Measurements from ENCODE around the gene VAC14.

VAC14 gene

GRCh38 chr16:70705056-70705455 is 95.9 kb downstream of the VAC14 start:
- Histone ChIP-seq H3K79me2 (ENCODE audit: control insufficient read depth, insufficient read depth, low read length, unreplicated experiment) (no peaks in the 10 kb centered on the region), H3K4me3 (ENCODE audit: low read depth, low read length) (no peak overlapping the region), H3K36me3 (ENCODE audit: insufficient read depth, low read length) (no peaks in the 10 kb centered on the region), H3K4me1 (ENCODE audit: control insufficient read depth, insufficient read depth, low read length, unreplicated experiment) (peaks cover 41% of the 10 kb centered on the region), H2AFZ (ENCODE audit: low read length, unreplicated experiment) (no peak overlapping the region), H3K27me3 (ENCODE audit: insufficient read depth, low read length) (no peaks in the 10 kb centered on the region), H3K27ac (ENCODE audit: low read depth, low read length) (no peak overlapping the region)

GRCh38 chr16:70704586-70704985 is 96.4 kb downstream of the VAC14 start:
- Histone ChIP-seq H3K27me3 (ENCODE audit: insufficient read depth, low read length) (no peaks in the 10 kb centered on the region), H3K27ac (ENCODE audit: low read depth, low read length) (no peak overlapping the region), H3K79me2 (ENCODE audit: control insufficient read depth, insufficient read depth, low read length, unreplicated experiment) (no peaks in the 10 kb centered on the region), H3K4me1 (ENCODE audit: control insufficient read depth, insufficient read depth, low read length, unreplicated experiment) (peaks cover 41% of the 10 kb centered on the region), H2AFZ (ENCODE audit: low read length, unreplicated experiment) (no peak overlapping the region), H3K36me3 (ENCODE audit: insufficient read depth, low read length) (no peaks in the 10 kb centered on the region), H3K4me3 (ENCODE audit: low read depth, low read length) (no peak overlapping the region)

GRCh38 chr16:70703835-70704381 is 97.0 kb downstream of the VAC14 start:
- peaks cover 41% of the 10 kb centered on the region for H3K4me1 ChIP-seq (ENCODE audit: control insufficient read depth, insufficient read depth, low read length, unreplicated experiment)
- no peaks in the 10 kb centered on the region for H3K79me2 ChIP-seq (ENCODE audit: control insufficient read depth, insufficient read depth, low read length, unreplicated experiment)
- H3K36me3 ChIP-seq (ENCODE audit: insufficient read depth, low read length): no peaks in the 10 kb centered on the region
- H3K27ac ChIP-seq (ENCODE audit: low read depth, low read length): 0 out of 2 replicates have a peak overlapping the region, but pooled peaks have one; percentile 0
- no peaks in the 10 kb centered on the region for H3K27me3 ChIP-seq (ENCODE audit: insufficient read depth, low read length)
- H2AFZ ChIP-seq (ENCODE audit: low read length, unreplicated experiment): no peak overlapping the region
- no peak overlapping the region for H3K4me3 ChIP-seq (ENCODE audit: low read depth, low read length)

GRCh38 chr16:70703041-70703834 is 97.7 kb downstream of the VAC14 start:
- Histone ChIP-seq H3K79me2 (ENCODE audit: control insufficient read depth, insufficient read depth, low read length, unreplicated experiment) (no peaks in the 10 kb centered on the region), H3K4me3 (ENCODE audit: low read depth, low read length) (no peak overlapping the region), H2AFZ (ENCODE audit: low read length, unreplicated experiment) (no peak overlapping the region), H3K4me1 (ENCODE audit: control insufficient read depth, insufficient read depth, low read length, unreplicated experiment) (peaks cover 41% of the 10 kb centered on the region), H3K36me3 (ENCODE audit: insufficient read depth, low read length) (peaks cover 4% of the 10 kb centered on the region; the same call in 1 of the 2 replicates), H3K27me3 (ENCODE audit: insufficient read depth, low read length) (no peaks in the 10 kb centered on the region), H3K27ac (ENCODE audit: low read depth, low read length) (peak overlapping the region; percentile 0; the same call in 1 of the 2 replicates)

- H3K4me1 ChIP-seq (ENCODE audit: control insufficient read depth, insufficient read depth, low read length, unreplicated experiment): peaks cover 41% of the 10 kb centered on the region
- H2AFZ ChIP-seq (ENCODE audit: low read length, unreplicated experiment): no peak overlapping the region
- H3K27me3 ChIP-seq (ENCODE audit: insufficient read depth, low read length): no peaks in the 10 kb centered on the region
- no peak overlapping the region for H3K4me3 ChIP-seq (ENCODE audit: low read depth, low read length)
- H3K27ac ChIP-seq (ENCODE audit: low read depth, low read length): peak overlapping the region; percentile 0; the same call in 1 of the 2 replicates
- peaks cover 4% of the 10 kb centered on the region; the same call in 1 of the 2 replicates for H3K36me3 ChIP-seq (ENCODE audit: insufficient read depth, low read length)
- H3K79me2 ChIP-seq (ENCODE audit: control insufficient read depth, insufficient read depth, low read length, unreplicated experiment): no peaks in the 10 kb centered on the region
Observed at GRCh38 chr16:70702624-70703023, 98.3 kb downstream of the VAC14 start.

GRCh38 chr16:70701998-70702397 is 99.0 kb downstream of the VAC14 start:
- H3K27ac ChIP-seq (ENCODE audit: low read depth, low read length): no peak overlapping the region
- no peak overlapping the region for H2AFZ ChIP-seq (ENCODE audit: low read length, unreplicated experiment)
- no peaks in the 10 kb centered on the region for H3K27me3 ChIP-seq (ENCODE audit: insufficient read depth, low read length)
- H3K79me2 ChIP-seq (ENCODE audit: control insufficient read depth, insufficient read depth, low read length, unreplicated experiment): no peaks in the 10 kb centered on the region
- H3K4me1 ChIP-seq (ENCODE audit: control insufficient read depth, insufficient read depth, low read length, unreplicated experiment): peaks cover 35% of the 10 kb centered on the region
- H3K36me3 ChIP-seq (ENCODE audit: insufficient read depth, low read length): peaks cover 4% of the 10 kb centered on the region; the same call in 1 of the 2 replicates
- no peak overlapping the region for H3K4me3 ChIP-seq (ENCODE audit: low read depth, low read length)

GRCh38 chr16:70701596-70701995 is 99.4 kb downstream of the VAC14 start:
- H3K36me3 ChIP-seq (ENCODE audit: insufficient read depth, low read length): peaks cover 4% of the 10 kb centered on the region; the same call in 1 of the 2 replicates
- H3K27me3 ChIP-seq (ENCODE audit: insufficient read depth, low read length): no peaks in the 10 kb centered on the region
- no peak overlapping the region for H3K27ac ChIP-seq (ENCODE audit: low read depth, low read length)
- H3K4me3 ChIP-seq (ENCODE audit: low read depth, low read length): no peak overlapping the region
- no peaks in the 10 kb centered on the region for H3K79me2 ChIP-seq (ENCODE audit: control insufficient read depth, insufficient read depth, low read length, unreplicated experiment)
- peaks cover 31% of the 10 kb centered on the region for H3K4me1 ChIP-seq (ENCODE audit: control insufficient read depth, insufficient read depth, low read length, unreplicated experiment)
- H2AFZ ChIP-seq (ENCODE audit: low read length, unreplicated experiment): no peak overlapping the region

- no peak overlapping the region for H3K4me3 ChIP-seq (ENCODE audit: low read depth, low read length)
- H2AFZ ChIP-seq (ENCODE audit: low read length, unreplicated experiment): no peak overlapping the region
- peaks cover 4% of the 10 kb centered on the region; the same call in 1 of the 2 replicates for H3K36me3 ChIP-seq (ENCODE audit: insufficient read depth, low read length)
- peaks cover 25% of the 10 kb centered on the region for H3K4me1 ChIP-seq (ENCODE audit: control insufficient read depth, insufficient read depth, low read length, unreplicated experiment)
- H3K79me2 ChIP-seq (ENCODE audit: control insufficient read depth, insufficient read depth, low read length, unreplicated experiment): no peaks in the 10 kb centered on the region
- no peaks in the 10 kb centered on the region for H3K27me3 ChIP-seq (ENCODE audit: insufficient read depth, low read length)
- H3K27ac ChIP-seq (ENCODE audit: low read depth, low read length): no peak overlapping the region
Observed at GRCh38 chr16:70701036-70701435, 99.9 kb downstream of the VAC14 start.

- Histone ChIP-seq H2AFZ (ENCODE audit: low read length, unreplicated experiment) (no peak overlapping the region), H3K27ac (ENCODE audit: low read depth, low read length) (no peak overlapping the region), H3K79me2 (ENCODE audit: control insufficient read depth, insufficient read depth, low read length, unreplicated experiment) (no peaks in the 10 kb centered on the region), H3K4me1 (ENCODE audit: control insufficient read depth, insufficient read depth, low read length, unreplicated experiment) (peaks cover 28% of the 10 kb centered on the region), H3K4me3 (ENCODE audit: low read depth, low read length) (no peak overlapping the region), H3K36me3 (ENCODE audit: insufficient read depth, low read length) (peaks cover 4% of the 10 kb centered on the region; the same call in 1 of the 2 replicates), H3K27me3 (ENCODE audit: insufficient read depth, low read length) (no peaks in the 10 kb centered on the region)
Observed at GRCh38 chr16:70700101-70701020, 100.6 kb downstream of the VAC14 start.

- Histone ChIP-seq H3K4me1 (ENCODE audit: control insufficient read depth, insufficient read depth, low read length, unreplicated experiment) (peaks cover 28% of the 10 kb centered on the region), H3K36me3 (ENCODE audit: insufficient read depth, low read length) (peaks cover 4% of the 10 kb centered on the region; the same call in 1 of the 2 replicates), H3K27ac (ENCODE audit: low read depth, low read length) (no peak overlapping the region), H3K27me3 (ENCODE audit: insufficient read depth, low read length) (no peaks in the 10 kb centered on the region), H3K4me3 (ENCODE audit: low read depth, low read length) (no peak overlapping the region), H3K79me2 (ENCODE audit: control insufficient read depth, insufficient read depth, low read length, unreplicated experiment) (no peaks in the 10 kb centered on the region), H2AFZ (ENCODE audit: low read length, unreplicated experiment) (no peak overlapping the region)
Observed at GRCh38 chr16:70699696-70700095, 101.3 kb downstream of the VAC14 start.
